Gastrocnemius medialis (tissue), 4 donors: ENCODE results near the gene ERRFI1.

Source experiments
- CTCF ChIP-seq, 5 experiments: fragments of 450-650 bp in 3 of 5; fragments of 200-600 bp in 2 of 5; sonication (generic) in 2 of 5; IDR thresholded peaks in 4 of 5; conservative IDR thresholded peaks in 1 of 5; 1 replicate in 4 of 5; 2 replicates in 1 of 5; pipeline ENCODE4 v1.5.1; 2016 to 2019; ENCODE audit warnings: antibody characterized with exemption in 5 of 5, mild to moderate bottlenecking in 3 of 5, moderate library complexity in 3 of 5
- POLR2A ChIP-seq, 2 donors: fragments of 450-650 bp; IDR thresholded peaks; one replicate each; pipeline ENCODE4 v1.6.1; 2017; ENCODE audit warnings: antibody characterized with exemption in 2 of 2, mild to moderate bottlenecking in 2 of 2, moderate library complexity in 2 of 2

GRCh38 chr1:7993593-7994479, 32.3 kb downstream of the ERRFI1 start:
- TF ChIP-seq POLR2A (IDR thresholded peaks at IDR 0.05) (no peak), CTCF (IDR thresholded peaks at IDR 0.05 in 4 of 5, conservative IDR thresholded peaks at IDR 0.05 in 1 of 5) (no peak)
